ENCODE results near the gene ASS1. TPM values are rescaled to one million over a fixed set of nuclear protein-coding genes. Genes with fewer than 3 reads are reported as not detected.

ASS1 gene
- total RNA-seq, 4 donors from 2014 or later: 78.4 to 156 (median 105) TPM

GRCh38 chr9:130448035-130448624 lies 3.4 kb downstream of the ASS1 start:
- TF ChIP-seq POLR2A (IDR thresholded peaks at IDR 0.05): no peak
- no peak for TF ChIP-seq CTCF (IDR thresholded peaks at IDR 0.05)
- DNase-seq: no peak
- Histone ChIP-seq H3K9me3 (no peaks in the 10 kb centered on the region), H3K4me1 (peaks cover 25 to 39% of the 10 kb centered on the region in 2 donors), H3K4me3 (no peak overlapping the region), H3K27ac (peak overlapping the region in 1 of 2 donors; percentile 97), H3K36me3 (no peaks in the 10 kb centered on the region), H3K27me3 (no peaks in the 10 kb centered on the region)
- intact Hi-C loops (cut with DNase I; ENCODE audit: low total_unique reads): no loop called here

GRCh38 chr9:130448771-130449603 lies 4.2 kb downstream of the ASS1 start:
- peak overlapping the region in 1 of 2 donors; percentile 97 for H3K27ac ChIP-seq
- no peaks in the 10 kb centered on the region for H3K9me3 ChIP-seq
- H3K36me3 ChIP-seq: no peaks in the 10 kb centered on the region
- intact Hi-C loops (cut with DNase I; ENCODE audit: low total_unique reads): no loop called here
- TF ChIP-seq CTCF (IDR thresholded peaks at IDR 0.05) (no peak), POLR2A (IDR thresholded peaks at IDR 0.05) (no peak)
- DNase-seq: no peak
- H3K4me1 ChIP-seq: peaks cover 25 to 46% of the 10 kb centered on the region in 2 donors
- H3K27me3 ChIP-seq: no peaks in the 10 kb centered on the region
- H3K4me3 ChIP-seq: no peak overlapping the region

GRCh38 chr9:130450344-130451003 lies 5.7 kb downstream of the ASS1 start:
- no peak for DNase-seq
- Histone ChIP-seq H3K36me3 (no peaks in the 10 kb centered on the region), H3K27me3 (no peaks in the 10 kb centered on the region), H3K4me1 (peaks cover 25 to 46% of the 10 kb centered on the region in 2 donors), H3K9me3 (no peaks in the 10 kb centered on the region), H3K27ac (peak overlapping the region; percentile 62 to 72), H3K4me3 (no peak overlapping the region)
- TF ChIP-seq POLR2A (IDR thresholded peaks at IDR 0.05) (no peak), CTCF (IDR thresholded peaks at IDR 0.05) (no peak)
- intact Hi-C loops (cut with DNase I; ENCODE audit: low total_unique reads): no loop called here

- no peaks in the 10 kb centered on the region for H3K36me3 ChIP-seq
- no peaks in the 10 kb centered on the region for H3K27me3 ChIP-seq
- H3K4me3 ChIP-seq: no peak overlapping the region
- H3K27ac ChIP-seq: peak overlapping the region; percentile 62 to 72
- H3K4me1 ChIP-seq: peaks cover 25 to 46% of the 10 kb centered on the region in 2 donors
- no peak for DNase-seq
- no peak for TF ChIP-seq CTCF (IDR thresholded peaks at IDR 0.05)
- intact Hi-C loops (cut with DNase I; ENCODE audit: low total_unique reads): no loop called here
- H3K9me3 ChIP-seq: no peaks in the 10 kb centered on the region
These were observed 6.2 kb downstream of the ASS1 start for GRCh38 chr9:130451004-130451390.

Measured in uterus (tissue), 4 donors.